ENCODE results near the gene MEIOSIN.

MEIOSIN gene

GRCh38 chr19:45768655-45768983 is 35.4 kb downstream of the MEIOSIN start:
- Mint-ChIP-seq H3K27me3 (peaks cover 5% of the 10 kb centered on the region), H3K36me3 (no peaks in the 10 kb centered on the region), H3K4me1 (peaks cover 5% of the 10 kb centered on the region), H3K27ac (no peak overlapping the region), H3K4me3 (peak overlapping the region; percentile 86), H3K9me3 (no peaks in the 10 kb centered on the region)

GRCh38 chr19:45768984-45769782 is 35.9 kb downstream of the MEIOSIN start, which contains the start of gene SIX5:
Gene SIX5 (minus strand): TSS chr19:45769252. CDS start chr19:45768844, 408 bp downstream.
- H3K9me3 Mint-ChIP-seq = no peaks in the 10 kb centered on the region
- H3K27ac Mint-ChIP-seq = peak within 1 kb of the TSS; percentile 80
- peaks cover 5% of the 10 kb centered on the region for H3K4me1 Mint-ChIP-seq

GRCh38 chr19:45769821-45770191 is 36.6 kb downstream of the MEIOSIN start:
- H3K4me3 Mint-ChIP-seq = peak overlapping the region; percentile 86
- H3K36me3 Mint-ChIP-seq = no peaks in the 10 kb centered on the region
- H3K27me3 Mint-ChIP-seq = peaks cover 4% of the 10 kb centered on the region
- H3K27ac Mint-ChIP-seq = peak overlapping the region; percentile 80
- no peaks in the 10 kb centered on the region for H3K9me3 Mint-ChIP-seq
- H3K4me1 Mint-ChIP-seq = peaks cover 5% of the 10 kb centered on the region

More at GRCh38 chr19:45768984-45769782, 35.9 kb downstream of the MEIOSIN start, which contains the start of gene SIX5:
- H3K36me3 Mint-ChIP-seq = no peaks in the 10 kb centered on the region
- H3K27me3 Mint-ChIP-seq = peaks cover 5% of the 10 kb centered on the region
- peak within 1 kb of the TSS; percentile 86 for H3K4me3 Mint-ChIP-seq

- Mint-ChIP-seq H3K27ac (no peak overlapping the region), H3K4me1 (peaks cover 5% of the 10 kb centered on the region), H3K9me3 (no peaks in the 10 kb centered on the region), H3K4me3 (peak overlapping the region; percentile 86), H3K27me3 (peaks cover 1% of the 10 kb centered on the region), H3K36me3 (no peaks in the 10 kb centered on the region)
Observed at GRCh38 chr19:45770192-45771101, 37.2 kb downstream of the MEIOSIN start.

- peaks cover 5% of the 10 kb centered on the region for H3K4me1 Mint-ChIP-seq
- no peaks in the 10 kb centered on the region for H3K27me3 Mint-ChIP-seq
- no peak overlapping the region for H3K27ac Mint-ChIP-seq
- H3K9me3 Mint-ChIP-seq = no peaks in the 10 kb centered on the region
- H3K4me3 Mint-ChIP-seq = no peak overlapping the region
- no peaks in the 10 kb centered on the region for H3K36me3 Mint-ChIP-seq
Observed at GRCh38 chr19:45771311-45771933, 38.2 kb downstream of the MEIOSIN start.

GRCh38 chr19:45772130-45772840 is 39.0 kb downstream of the MEIOSIN start:
- Mint-ChIP-seq H3K4me3 (no peak overlapping the region), H3K36me3 (no peaks in the 10 kb centered on the region), H3K27me3 (no peaks in the 10 kb centered on the region), H3K27ac (peak overlapping the region; percentile 14), H3K9me3 (no peaks in the 10 kb centered on the region), H3K4me1 (peaks cover 5% of the 10 kb centered on the region)

- Mint-ChIP-seq H3K4me1 (peaks cover 5% of the 10 kb centered on the region), H3K36me3 (no peaks in the 10 kb centered on the region), H3K4me3 (no peak overlapping the region), H3K9me3 (no peaks in the 10 kb centered on the region), H3K27ac (no peak overlapping the region), H3K27me3 (no peaks in the 10 kb centered on the region)
Observed at GRCh38 chr19:45772912-45773311, 39.7 kb downstream of the MEIOSIN start.

- Mint-ChIP-seq H3K4me3 (no peak overlapping the region), H3K27ac (no peak overlapping the region), H3K36me3 (no peaks in the 10 kb centered on the region), H3K9me3 (no peaks in the 10 kb centered on the region), H3K27me3 (no peaks in the 10 kb centered on the region), H3K4me1 (peaks cover 6% of the 10 kb centered on the region)
Observed at GRCh38 chr19:45773384-45773783, 40.1 kb downstream of the MEIOSIN start.

GRCh38 chr19:45774765-45775164 is 41.5 kb downstream of the MEIOSIN start:
- Mint-ChIP-seq H3K4me1 (peaks cover 19% of the 10 kb centered on the region), H3K9me3 (no peaks in the 10 kb centered on the region), H3K36me3 (peaks cover 4% of the 10 kb centered on the region), H3K4me3 (no peak overlapping the region), H3K27me3 (peaks cover 8% of the 10 kb centered on the region), H3K27ac (no peak overlapping the region)

GRCh38 chr19:45777395-45777961 is 44.2 kb downstream of the MEIOSIN start:
- H3K27ac Mint-ChIP-seq = no peak overlapping the region
- H3K4me3 Mint-ChIP-seq = no peak overlapping the region
- peaks cover 19% of the 10 kb centered on the region for H3K4me1 Mint-ChIP-seq
- no peaks in the 10 kb centered on the region for H3K9me3 Mint-ChIP-seq
- peaks cover 4% of the 10 kb centered on the region for H3K36me3 Mint-ChIP-seq
- H3K27me3 Mint-ChIP-seq = peaks cover 12% of the 10 kb centered on the region

- no peak overlapping the region for H3K27ac Mint-ChIP-seq
- H3K9me3 Mint-ChIP-seq = no peaks in the 10 kb centered on the region
- peaks cover 12% of the 10 kb centered on the region for H3K27me3 Mint-ChIP-seq
- H3K4me3 Mint-ChIP-seq = peak overlapping the region; percentile 51
- peaks cover 4% of the 10 kb centered on the region for H3K36me3 Mint-ChIP-seq
- H3K4me1 Mint-ChIP-seq = peaks cover 19% of the 10 kb centered on the region
Observed at GRCh38 chr19:45778010-45778661, 44.9 kb downstream of the MEIOSIN start.

GRCh38 chr19:45779231-45780145 is 46.2 kb downstream of the MEIOSIN start:
- peaks cover 4% of the 10 kb centered on the region for H3K36me3 Mint-ChIP-seq
- peaks cover 12% of the 10 kb centered on the region for H3K27me3 Mint-ChIP-seq
- no peaks in the 10 kb centered on the region for H3K9me3 Mint-ChIP-seq
- peak overlapping the region; percentile 82 for H3K27ac Mint-ChIP-seq
- peaks cover 19% of the 10 kb centered on the region for H3K4me1 Mint-ChIP-seq
- peak overlapping the region; percentile 81 for H3K4me3 Mint-ChIP-seq

GRCh38 chr19:45780146-45780447 is 46.9 kb downstream of the MEIOSIN start:
- H3K27me3 Mint-ChIP-seq = peaks cover 12% of the 10 kb centered on the region
- peaks cover 19% of the 10 kb centered on the region for H3K4me1 Mint-ChIP-seq
- no peak overlapping the region for H3K27ac Mint-ChIP-seq
- no peaks in the 10 kb centered on the region for H3K9me3 Mint-ChIP-seq
- H3K36me3 Mint-ChIP-seq = peaks cover 4% of the 10 kb centered on the region
- H3K4me3 Mint-ChIP-seq = no peak overlapping the region
